A549 (cell line): Measurements from ENCODE around the gene TNFAIP2.

Source experiments
- CTCF ChIP-seq: fragments of >200 bp; sonication (Bioruptor Twin); formaldehyde crosslinking; IDR thresholded peaks from 3 replicates; pipeline ENCODE4 v1.5.1; 2016
- MYC ChIP-seq: IDR thresholded peaks from 2 replicates; pipeline ENCODE4 v1.6.1; 2012; ENCODE audit warnings: mild to moderate bottlenecking, inconsistent platforms, low read length, improper control_type of control experiment, borderline replicate concordance
- PHF8 ChIP-seq: fragments of 200-600 bp; sonication (generic); IDR thresholded peaks from 2 replicates; pipeline ENCODE4 v1.6.1; 2016; ENCODE audit warnings: low read depth, mild to moderate bottlenecking, antibody characterized with exemption, moderate library complexity, borderline replicate concordance
- POLR2A ChIP-seq: IDR thresholded peaks from 2 replicates; pipeline ENCODE4 v1.6.1; 2012; ENCODE audit warnings: mild to moderate bottlenecking, low read length
- RAD21 ChIP-seq, 2 experiments: fragments of >200 bp in 1 of 2; sonication (Bioruptor Twin) in 1 of 2; formaldehyde crosslinking in 1 of 2; IDR thresholded peaks in 1 of 2; conservative IDR thresholded peaks in 1 of 2; 2 replicates in 1 of 2; 3 replicates in 1 of 2; pipeline ENCODE4 v1.6.1; 2012 to 2018; ENCODE audit warnings: inconsistent platforms in 1 of 2

- no peak for TF ChIP-seq CTCF
- no peak for TF ChIP-seq PHF8
- no peak for TF ChIP-seq RAD21 (conservative IDR thresholded peaks at IDR 0.05 in 1 of 2, IDR thresholded peaks at IDR 0.05 in 1 of 2)
- TF ChIP-seq POLR2A: peak; percentile 19; the same call in 1 of the 2 replicates
- no peak; the same call in 1 of the 2 replicates for TF ChIP-seq MYC
Measured at GRCh38 chr14:103074729-103075367, 48.4 kb upstream of the TNFAIP2 start.
